Gastrocnemius medialis (tissue), 4 donors: ENCODE results near the gene LDLRAD4. TPM values are rescaled to one million over a fixed set of nuclear protein-coding genes. Genes with fewer than 3 reads are reported as not detected.
"Not testable (repeated sequence)": the region's sequence is repeated elsewhere in the genome, so short reads cannot be mapped to it uniquely, and the experiment has no call there.

Experiments used
- ATAC-seq, 2 donors: fragments of 150-250 bp; one replicate each; pipeline ENCODE4 v1.9.1; 2016
- DNase-seq, 2 donors: peaks; one replicate each; pipeline ENCODE4 v3.0.0-alpha.2; 2019
- H3K27ac ChIP-seq, 4 donors: fragments of 200-600 bp; sonication (generic); 1 replicate in 1 of 4; 2 replicates in 3 of 4; pipeline ENCODE4 v1.5.1; 2016 to 2018; ENCODE audit warnings: mild to moderate bottlenecking in 2 of 4, moderate library complexity in 1 of 4
- H3K27me3 ChIP-seq, 3 donors: fragments of 200-600 bp; sonication (generic) in 2 of 3; 1 replicate in 1 of 3; 2 replicates in 2 of 3; pipeline versions ENCODE4 v1.5.1 to v1.6.0; 2016 to 2019; ENCODE audit warnings: mild to moderate bottlenecking in 1 of 3, moderate library complexity in 1 of 3
- H3K36me3 ChIP-seq, 2 donors: fragments of 200-600 bp; sonication (generic) in 1 of 2; one replicate each; pipeline ENCODE4 v1.5.1; 2017 to 2018
- H3K4me1 ChIP-seq, 2 donors: fragments of 200-600 bp; sonication (generic) in 1 of 2; one replicate each; pipeline ENCODE4 v1.5.1; 2016 to 2017; ENCODE audit warnings: mild to moderate bottlenecking in 2 of 2
- H3K4me3 ChIP-seq, 4 donors: fragments of 200-600 bp; sonication (generic) in 3 of 4; 1 replicate in 1 of 4; 2 replicates in 3 of 4; pipeline ENCODE4 v1.5.1; 2016 to 2019; ENCODE audit warnings: mild to moderate bottlenecking in 2 of 4
- H3K9me3 ChIP-seq, 3 donors: fragments of 200-600 bp; sonication (generic) in 2 of 3; 1 replicate in 1 of 3; 2 replicates in 2 of 3; pipeline ENCODE4 v1.5.1; 2016 to 2019
- POLR2A ChIP-seq, 2 donors: fragments of 450-650 bp; IDR thresholded peaks; one replicate each; pipeline ENCODE4 v1.6.1; 2017; ENCODE audit warnings: antibody characterized with exemption in 2 of 2, mild to moderate bottlenecking in 2 of 2, moderate library complexity in 2 of 2
- in situ Hi-C, 4 donors: fragments of 200-750 bp; cut with MboI; loops; one replicate each; pipeline versions ENCODE4 v1.15.0 to v1.8.0; 2017; ENCODE audit warnings: low sequenced_read_pairs in 4 of 4
- intact Hi-C: fragments of 100-400 bp; cut with DNase I; formaldehyde crosslinking; loops from one replicate; pipeline ENCODE4 v1.15.1; 2023; ENCODE audit warnings: low total_unique reads
- total RNA-seq, 4 donors: library from RNA; depleted of rRNA; stranded (reverse); fragments of >200 nt; gene quantifications; one replicate each; pipeline versions ENCODE4 v1.1.0 to v1.2.3, GENCODE V29; 2016
- TF ChIP-seq, protein P1 (sequence below), 5 experiments: fragments of 450-650 bp in 3 of 5; fragments of 200-600 bp in 2 of 5; sonication (generic) in 2 of 5; IDR thresholded peaks in 4 of 5; conservative IDR thresholded peaks in 1 of 5; 1 replicate in 4 of 5; 2 replicates in 1 of 5; pipeline ENCODE4 v1.5.1; 2016 to 2019; ENCODE audit warnings: antibody characterized with exemption in 5 of 5, mild to moderate bottlenecking in 3 of 5, moderate library complexity in 3 of 5

Gene LDLRAD4
- total RNA-seq, 4 donors from 2014 or later, result 3.9 to 11.1 (median 6.5) TPM

DNA sequence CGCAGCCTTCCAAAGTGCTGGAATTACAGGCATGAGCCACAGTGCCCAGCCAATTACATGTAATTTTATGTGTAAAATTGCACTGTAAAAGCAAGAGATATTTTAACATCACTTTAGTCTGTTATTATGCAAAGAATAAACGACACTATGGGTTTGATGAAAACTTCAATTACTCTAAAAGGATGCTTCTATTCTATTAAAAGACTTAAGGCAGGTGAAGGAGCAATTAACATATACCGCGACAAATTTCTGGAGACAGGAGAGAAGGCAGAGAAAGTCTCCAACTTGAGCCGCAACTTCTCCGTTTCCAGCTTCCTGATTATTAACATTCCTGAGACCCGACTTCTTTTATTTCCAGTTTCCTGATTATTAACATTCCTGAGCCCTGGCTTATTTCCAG, 454.1 kb downstream of the LDLRAD4 start:
- TF ChIP-seq, protein P1, sequence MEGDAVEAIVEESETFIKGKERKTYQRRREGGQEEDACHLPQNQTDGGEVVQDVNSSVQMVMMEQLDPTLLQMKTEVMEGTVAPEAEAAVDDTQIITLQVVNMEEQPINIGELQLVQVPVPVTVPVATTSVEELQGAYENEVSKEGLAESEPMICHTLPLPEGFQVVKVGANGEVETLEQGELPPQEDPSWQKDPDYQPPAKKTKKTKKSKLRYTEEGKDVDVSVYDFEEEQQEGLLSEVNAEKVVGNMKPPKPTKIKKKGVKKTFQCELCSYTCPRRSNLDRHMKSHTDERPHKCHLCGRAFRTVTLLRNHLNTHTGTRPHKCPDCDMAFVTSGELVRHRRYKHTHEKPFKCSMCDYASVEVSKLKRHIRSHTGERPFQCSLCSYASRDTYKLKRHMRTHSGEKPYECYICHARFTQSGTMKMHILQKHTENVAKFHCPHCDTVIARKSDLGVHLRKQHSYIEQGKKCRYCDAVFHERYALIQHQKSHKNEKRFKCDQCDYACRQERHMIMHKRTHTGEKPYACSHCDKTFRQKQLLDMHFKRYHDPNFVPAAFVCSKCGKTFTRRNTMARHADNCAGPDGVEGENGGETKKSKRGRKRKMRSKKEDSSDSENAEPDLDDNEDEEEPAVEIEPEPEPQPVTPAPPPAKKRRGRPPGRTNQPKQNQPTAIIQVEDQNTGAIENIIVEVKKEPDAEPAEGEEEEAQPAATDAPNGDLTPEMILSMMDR (IDR thresholded peaks at IDR 0.05 in 4 of 5, conservative IDR thresholded peaks at IDR 0.05 in 1 of 5), result no peak
- no peak for TF ChIP-seq POLR2A (IDR thresholded peaks at IDR 0.05)
- H3K4me3 ChIP-seq, result no peak overlapping the region
- intact Hi-C loops (no loop called here), in situ Hi-C loops (no loop called here)
- no peaks in the 10 kb centered on the region for H3K27me3 ChIP-seq
- ATAC-seq, result no peak
- no peak for DNase-seq
- no peaks in the 10 kb centered on the region for H3K9me3 ChIP-seq
- H3K36me3 ChIP-seq, result peaks cover 0 to 6% of the 10 kb centered on the region in 2 donors
- no peak overlapping the region for H3K27ac ChIP-seq
- no peaks in the 10 kb centered on the region for H3K4me1 ChIP-seq

DNA sequence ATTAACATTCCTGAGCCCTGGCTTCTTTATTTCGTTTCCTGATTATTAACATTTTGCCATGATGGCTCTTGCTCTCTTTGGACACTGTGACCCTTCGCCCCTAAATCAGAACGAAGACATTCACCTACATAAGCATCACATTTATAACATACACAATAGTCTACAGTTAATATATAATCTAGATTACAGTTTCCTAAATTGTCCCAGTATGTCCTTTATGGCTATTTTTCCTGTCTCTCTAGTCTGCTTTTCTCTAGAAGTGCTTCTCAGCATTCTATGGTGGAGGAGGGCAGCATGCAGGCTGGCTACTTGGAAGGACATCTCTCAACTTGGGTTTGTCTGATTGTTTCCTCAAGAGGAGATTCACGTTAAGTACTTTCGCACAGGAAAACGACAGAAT, 457.9 kb downstream of the LDLRAD4 start:
- in situ Hi-C loops, result no loop called here
- Histone ChIP-seq H3K4me1 (peaks cover 23 to 29% of the 10 kb centered on the region in 2 donors), H3K4me3 (no peak overlapping the region), H3K27me3 (no peaks in the 10 kb centered on the region), H3K36me3 (no peaks in the 10 kb centered on the region), H3K27ac (no peak overlapping the region), H3K9me3 (no peaks in the 10 kb centered on the region)
- DNase-seq (no peak), ATAC-seq (no peak)
- intact Hi-C loops, result no loop called here
- TF ChIP-seq POLR2A (IDR thresholded peaks at IDR 0.05), result no peak

DNA sequence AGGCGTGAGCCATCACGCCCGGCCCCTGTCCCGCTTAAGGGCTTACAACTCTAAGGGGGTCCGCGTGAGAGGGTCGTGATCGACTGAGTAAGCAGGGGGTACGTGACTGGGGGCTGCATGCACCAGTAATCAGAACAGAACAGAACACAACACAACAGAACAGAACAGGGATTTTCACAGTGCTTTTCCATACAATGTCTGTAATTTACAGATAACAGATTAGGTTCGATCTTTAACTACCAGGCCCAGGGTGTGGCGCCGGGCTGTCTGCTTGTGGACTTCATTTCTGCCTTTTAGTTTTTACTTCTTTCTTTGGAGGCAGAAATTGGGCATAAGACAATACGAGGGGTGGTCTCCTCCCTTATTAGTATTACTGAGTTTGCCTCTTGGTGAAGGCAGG, 458.8 kb downstream of the LDLRAD4 start:
- H3K27ac ChIP-seq, result not testable (repeated sequence)

DNA sequence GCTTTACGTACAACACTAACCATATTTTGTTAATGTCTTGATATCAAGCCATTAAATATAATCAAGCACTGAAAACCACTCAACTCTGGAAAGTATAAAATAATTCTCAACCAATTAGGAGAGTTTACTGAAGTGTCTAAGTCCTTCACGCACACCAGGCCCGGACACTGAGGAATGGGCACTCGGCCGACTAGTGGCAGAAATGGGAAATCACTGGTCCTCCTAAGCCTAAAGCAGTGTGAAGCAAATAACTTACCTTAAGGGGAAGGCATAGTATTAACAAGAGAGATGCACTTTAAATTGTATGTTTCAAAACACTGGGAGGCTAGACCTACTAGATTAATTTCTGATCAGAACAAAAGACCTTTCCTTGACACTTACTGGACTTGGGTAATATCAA, 462.1 kb downstream of the LDLRAD4 start:
- intact Hi-C loops, result no loop called here
- Histone ChIP-seq H3K4me3 (no peak overlapping the region), H3K9me3 (no peaks in the 10 kb centered on the region), H3K4me1 (peaks cover 23 to 31% of the 10 kb centered on the region in 2 donors), H3K27ac (no peak overlapping the region), H3K27me3 (no peaks in the 10 kb centered on the region), H3K36me3 (no peaks in the 10 kb centered on the region)
- TF ChIP-seq POLR2A (IDR thresholded peaks at IDR 0.05), result no peak
- TF ChIP-seq, protein P1 (IDR thresholded peaks at IDR 0.05 in 4 of 5, conservative IDR thresholded peaks at IDR 0.05 in 1 of 5), result peak in 4 of 5 experiments; percentile 21 to 38 (median 27)
- DNase-seq (no peak), ATAC-seq (no peak)
- in situ Hi-C loops, result no loop called here

More for the DNA sequence above, 458.8 kb downstream of the LDLRAD4 start:
- intact Hi-C loops, H3K4me3 ChIP-seq, ATAC-seq, in situ Hi-C loops, H3K27me3 ChIP-seq, H3K9me3 ChIP-seq, H3K36me3 ChIP-seq, DNase-seq: not testable (repeated sequence)
- H3K4me1 ChIP-seq, result peaks cover 23 to 29% of the 10 kb centered on the region in 2 donors

DNA sequence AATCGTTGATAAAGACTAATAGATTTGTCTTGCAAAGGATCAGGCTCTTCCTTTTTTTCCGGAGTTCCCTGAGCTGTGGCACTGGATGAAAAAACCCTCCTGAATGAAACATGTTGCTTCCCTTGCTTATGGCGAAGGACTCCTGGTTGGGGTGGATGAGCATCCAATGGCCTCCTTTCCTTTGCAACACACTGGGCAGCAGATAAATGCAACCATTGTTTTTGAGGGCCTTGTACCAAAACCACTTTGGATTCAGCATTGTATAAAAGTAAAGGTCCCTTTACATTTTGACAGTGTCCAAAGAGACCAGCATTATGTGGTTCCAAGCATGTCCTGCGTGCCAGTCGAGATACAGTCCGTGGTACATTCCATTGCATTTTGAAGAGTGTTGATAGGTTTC, 463.1 kb downstream of the LDLRAD4 start:
- Histone ChIP-seq H3K4me3 (no peak overlapping the region), H3K4me1 (peaks cover 23 to 31% of the 10 kb centered on the region in 2 donors), H3K9me3 (no peaks in the 10 kb centered on the region), H3K36me3 (no peaks in the 10 kb centered on the region), H3K27ac (no peak overlapping the region), H3K27me3 (no peaks in the 10 kb centered on the region)
- no peak for ATAC-seq
- in situ Hi-C loops (no loop called here), intact Hi-C loops (no loop called here)
- TF ChIP-seq POLR2A (IDR thresholded peaks at IDR 0.05), result no peak
- TF ChIP-seq, protein P1 (IDR thresholded peaks at IDR 0.05 in 4 of 5, conservative IDR thresholded peaks at IDR 0.05 in 1 of 5), result no peak
- DNase-seq, result no peak

DNA sequence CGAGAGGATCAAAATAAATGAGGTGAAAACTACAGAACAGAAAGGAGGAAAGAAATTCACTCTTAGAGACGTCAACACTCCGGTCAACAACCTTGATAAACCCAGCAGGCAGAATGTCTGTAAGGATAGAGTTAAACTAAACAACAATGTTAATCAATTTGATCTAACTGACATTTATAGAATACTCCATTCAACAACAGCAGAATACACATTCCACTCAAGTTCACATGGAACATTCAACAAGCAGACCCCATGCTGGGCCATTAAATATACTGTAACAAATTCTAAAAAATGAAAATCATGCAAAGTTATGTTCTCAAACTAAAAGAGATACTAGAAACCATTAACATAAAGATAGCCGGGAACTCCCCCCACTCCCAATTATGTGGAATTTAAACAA, 466.0 kb downstream of the LDLRAD4 start:
- TF ChIP-seq, protein P1 (IDR thresholded peaks at IDR 0.05 in 4 of 5, conservative IDR thresholded peaks at IDR 0.05 in 1 of 5), result no peak
- TF ChIP-seq POLR2A (IDR thresholded peaks at IDR 0.05), result no peak
- no peaks in the 10 kb centered on the region for H3K36me3 ChIP-seq
- ATAC-seq (no peak), DNase-seq (no peak)
- no peaks in the 10 kb centered on the region for H3K9me3 ChIP-seq
- no peak overlapping the region for H3K4me3 ChIP-seq
- intact Hi-C loops (no loop called here), in situ Hi-C loops (no loop called here)
- no peaks in the 10 kb centered on the region for H3K27me3 ChIP-seq
- no peak overlapping the region for H3K27ac ChIP-seq
- H3K4me1 ChIP-seq, result peaks cover 8 to 17% of the 10 kb centered on the region in 2 donors
